OCI-LY1 (cell line): ENCODE measurements around the gene PRDM15.

Experiments
- H2AFZ ChIP-seq: fragments of 200-600 bp; sonication (generic), shearing (Covaris generic); 2 replicates; pipeline ENCODE4 v1.6.0; 2014; ENCODE audit warnings: antibody characterized with exemption, mild to moderate bottlenecking, low read length
- H3F3A ChIP-seq: fragments of 200-600 bp; sonication (generic), shearing (Covaris generic); 2 replicates; pipeline ENCODE4 v1.6.0; 2014; ENCODE audit warnings: mild to moderate bottlenecking, antibody characterized with exemption, low read length, moderate library complexity; ENCODE audit not compliant: insufficient read depth
- H3K27ac ChIP-seq: fragments of 200-600 bp; sonication (generic); 2 replicates; pipeline ENCODE4 v1.5.1; 2014; ENCODE audit warnings: low read length, mixed run types, mild to moderate bottlenecking, low read depth; ENCODE audit not compliant: poor library complexity, severe bottlenecking
- H3K27me3 ChIP-seq: fragments of 200-600 bp; sonication (generic); 2 replicates; pipeline ENCODE4 v1.6.0; 2014; ENCODE audit warnings: antibody characterized with exemption, mild to moderate bottlenecking, low read length, moderate library complexity; ENCODE audit not compliant: insufficient read depth
- H3K36me3 ChIP-seq: fragments of 200-600 bp; sonication (generic); 2 replicates; pipeline ENCODE4 v1.6.1; 2014; ENCODE audit warnings: mild to moderate bottlenecking, antibody characterized with exemption, low read length, moderate library complexity, mixed read lengths; ENCODE audit not compliant: insufficient read depth
- H3K4me1 ChIP-seq: fragments of 200-600 bp; sonication (generic); 2 replicates; pipeline ENCODE4 v1.5.1; 2014; ENCODE audit warnings: mild to moderate bottlenecking, low read length, moderate library complexity; ENCODE audit not compliant: insufficient read depth, severe bottlenecking
- H3K4me2 ChIP-seq: fragments of 200-600 bp; sonication (generic), shearing (Covaris generic); 2 replicates; pipeline ENCODE4 v1.6.1; 2014; ENCODE audit warnings: low read length
- H3K4me3 ChIP-seq: fragments of 200-600 bp; sonication (generic); 2 replicates; pipeline ENCODE4 v1.5.1; 2014; ENCODE audit warnings: low read length, low read depth, mild to moderate bottlenecking, mixed read lengths; ENCODE audit not compliant: poor library complexity, severe bottlenecking
- H3K79me2 ChIP-seq: fragments of 200-600 bp; shearing (Covaris generic); 2 replicates; pipeline ENCODE4 v1.6.1; 2016; ENCODE audit warnings: mixed run types, low read length, mixed read lengths; ENCODE audit not compliant: insufficient read depth
- H3K9ac ChIP-seq: fragments of 200-600 bp; sonication (generic), shearing (Covaris generic); 2 replicates; pipeline ENCODE4 v1.6.1; 2014; ENCODE audit warnings: mild to moderate bottlenecking, low read length, mixed read lengths
- H3K9me2 ChIP-seq: fragments of 200-600 bp; sonication (generic), shearing (Covaris generic); 2 replicates; pipeline ENCODE4 v1.6.1; 2014; ENCODE audit warnings: low read depth, mild to moderate bottlenecking, low read length, mixed read lengths
- H3K9me3 ChIP-seq: fragments of 200-600 bp; shearing (Covaris generic); 2 replicates; pipeline ENCODE4 v1.6.1; 2014; ENCODE audit warnings: low read length, mixed read lengths
- H4K20me1 ChIP-seq: fragments of 200-600 bp; sonication (generic), shearing (Covaris generic); 2 replicates; pipeline ENCODE4 v1.6.0; 2016; ENCODE audit warnings: mild to moderate bottlenecking, low read length; ENCODE audit not compliant: insufficient read depth
- EZH2 ChIP-seq: fragments of 200-600 bp; sonication (generic), shearing (Covaris generic); IDR thresholded peaks from 2 replicates; pipeline ENCODE4 v1.8.0; 2017; ENCODE audit warnings: borderline replicate concordance, mixed run types, mild to moderate bottlenecking, antibody characterized with exemption, low read length, moderate library complexity, mixed read lengths
- TF ChIP-seq, protein P1 (sequence below): fragments of 200-600 bp; sonication (generic), shearing (Covaris generic); IDR thresholded peaks from 2 replicates; pipeline ENCODE4 v1.5.1; 2017; ENCODE audit warnings: mild to moderate bottlenecking, antibody characterized with exemption, low read length, moderate library complexity, mixed read lengths

The PRDM15 gene

DNA sequence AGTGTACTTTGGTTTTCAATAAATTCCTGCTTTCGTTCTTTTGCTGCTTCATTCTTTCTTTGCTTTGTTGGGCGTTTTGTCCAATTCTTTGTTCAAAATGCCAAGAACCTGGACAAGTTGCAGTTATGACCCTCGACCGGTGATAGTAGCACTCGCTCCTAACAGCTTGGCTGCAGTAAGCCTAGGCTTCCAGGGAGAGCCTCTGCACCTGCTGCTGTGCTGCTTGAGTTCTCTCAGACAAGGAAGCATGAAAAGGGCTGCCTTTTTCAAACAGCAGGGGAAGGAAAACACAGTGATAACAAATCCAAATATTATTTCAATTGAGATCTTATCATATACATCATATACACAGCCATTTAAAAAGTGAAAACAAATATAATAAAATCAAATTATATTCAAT is 99.5 kb downstream of the PRDM15 start:
- H3K9me2 ChIP-seq, result no peaks in the 10 kb centered on the region
- H2AFZ ChIP-seq, result no peak overlapping the region
- no peaks in the 10 kb centered on the region for H3K36me3 ChIP-seq
- no peak for TF ChIP-seq EZH2
- TF ChIP-seq, protein P1, sequence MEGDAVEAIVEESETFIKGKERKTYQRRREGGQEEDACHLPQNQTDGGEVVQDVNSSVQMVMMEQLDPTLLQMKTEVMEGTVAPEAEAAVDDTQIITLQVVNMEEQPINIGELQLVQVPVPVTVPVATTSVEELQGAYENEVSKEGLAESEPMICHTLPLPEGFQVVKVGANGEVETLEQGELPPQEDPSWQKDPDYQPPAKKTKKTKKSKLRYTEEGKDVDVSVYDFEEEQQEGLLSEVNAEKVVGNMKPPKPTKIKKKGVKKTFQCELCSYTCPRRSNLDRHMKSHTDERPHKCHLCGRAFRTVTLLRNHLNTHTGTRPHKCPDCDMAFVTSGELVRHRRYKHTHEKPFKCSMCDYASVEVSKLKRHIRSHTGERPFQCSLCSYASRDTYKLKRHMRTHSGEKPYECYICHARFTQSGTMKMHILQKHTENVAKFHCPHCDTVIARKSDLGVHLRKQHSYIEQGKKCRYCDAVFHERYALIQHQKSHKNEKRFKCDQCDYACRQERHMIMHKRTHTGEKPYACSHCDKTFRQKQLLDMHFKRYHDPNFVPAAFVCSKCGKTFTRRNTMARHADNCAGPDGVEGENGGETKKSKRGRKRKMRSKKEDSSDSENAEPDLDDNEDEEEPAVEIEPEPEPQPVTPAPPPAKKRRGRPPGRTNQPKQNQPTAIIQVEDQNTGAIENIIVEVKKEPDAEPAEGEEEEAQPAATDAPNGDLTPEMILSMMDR, result no peak
- H3K4me1 ChIP-seq, result no peaks in the 10 kb centered on the region
- H3K79me2 ChIP-seq, result no peaks in the 10 kb centered on the region
- no peak overlapping the region for H3K4me3 ChIP-seq
- H3F3A ChIP-seq, result no peaks in the 10 kb centered on the region
- H3K9ac ChIP-seq, result no peak overlapping the region
- no peaks in the 10 kb centered on the region for H3K9me3 ChIP-seq
- H3K27ac ChIP-seq, result no peak overlapping the region
- H4K20me1 ChIP-seq, result no peaks in the 10 kb centered on the region
- no peaks in the 10 kb centered on the region for H3K27me3 ChIP-seq
- H3K4me2 ChIP-seq, result no peak overlapping the region

DNA sequence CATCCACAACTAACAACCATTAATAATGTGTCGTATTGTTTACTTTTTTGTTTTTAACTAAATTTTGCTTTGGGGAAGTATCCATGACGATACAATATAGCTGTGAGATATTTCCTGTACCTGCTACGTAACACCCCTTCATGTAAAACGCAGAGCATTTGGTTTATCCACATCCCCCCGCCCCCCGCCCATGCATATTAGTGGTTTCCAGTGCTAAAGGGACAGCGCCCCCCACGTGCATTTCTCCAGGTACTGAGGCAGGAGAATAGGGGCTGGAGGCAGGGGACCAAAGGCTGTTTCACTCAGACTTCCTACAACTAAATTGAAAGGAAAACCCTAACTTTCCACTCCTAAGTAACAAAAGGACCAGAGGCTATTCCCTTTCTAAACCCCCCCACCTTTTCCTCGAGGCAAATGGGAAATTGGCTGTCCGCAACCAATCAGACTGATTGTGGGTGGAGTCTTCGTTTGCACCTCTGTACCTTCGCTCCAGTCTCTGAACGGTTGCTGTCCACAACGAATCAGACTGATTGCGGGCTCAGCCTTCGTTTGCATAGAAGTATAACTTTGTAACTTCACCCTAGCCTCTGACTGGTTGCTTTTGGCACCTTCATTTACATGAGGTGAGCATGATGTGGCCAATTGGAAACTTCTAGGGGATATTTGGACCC is 100.1 kb downstream of the PRDM15 start:
- H3K27ac ChIP-seq, result no peak overlapping the region
- H3K9ac ChIP-seq, result no peak overlapping the region
- no peak overlapping the region for H3K4me2 ChIP-seq
- no peaks in the 10 kb centered on the region for H3K27me3 ChIP-seq
- TF ChIP-seq EZH2, result no peak
- TF ChIP-seq, protein P1, result no peak
- H3K9me3 ChIP-seq, result no peaks in the 10 kb centered on the region
- no peaks in the 10 kb centered on the region for H4K20me1 ChIP-seq
- H3K36me3 ChIP-seq, result no peaks in the 10 kb centered on the region
- no peaks in the 10 kb centered on the region for H3K9me2 ChIP-seq
- H2AFZ ChIP-seq, result no peak overlapping the region
- no peaks in the 10 kb centered on the region for H3K79me2 ChIP-seq
- no peak overlapping the region for H3K4me3 ChIP-seq
- no peaks in the 10 kb centered on the region for H3F3A ChIP-seq
- no peaks in the 10 kb centered on the region for H3K4me1 ChIP-seq

DNA sequence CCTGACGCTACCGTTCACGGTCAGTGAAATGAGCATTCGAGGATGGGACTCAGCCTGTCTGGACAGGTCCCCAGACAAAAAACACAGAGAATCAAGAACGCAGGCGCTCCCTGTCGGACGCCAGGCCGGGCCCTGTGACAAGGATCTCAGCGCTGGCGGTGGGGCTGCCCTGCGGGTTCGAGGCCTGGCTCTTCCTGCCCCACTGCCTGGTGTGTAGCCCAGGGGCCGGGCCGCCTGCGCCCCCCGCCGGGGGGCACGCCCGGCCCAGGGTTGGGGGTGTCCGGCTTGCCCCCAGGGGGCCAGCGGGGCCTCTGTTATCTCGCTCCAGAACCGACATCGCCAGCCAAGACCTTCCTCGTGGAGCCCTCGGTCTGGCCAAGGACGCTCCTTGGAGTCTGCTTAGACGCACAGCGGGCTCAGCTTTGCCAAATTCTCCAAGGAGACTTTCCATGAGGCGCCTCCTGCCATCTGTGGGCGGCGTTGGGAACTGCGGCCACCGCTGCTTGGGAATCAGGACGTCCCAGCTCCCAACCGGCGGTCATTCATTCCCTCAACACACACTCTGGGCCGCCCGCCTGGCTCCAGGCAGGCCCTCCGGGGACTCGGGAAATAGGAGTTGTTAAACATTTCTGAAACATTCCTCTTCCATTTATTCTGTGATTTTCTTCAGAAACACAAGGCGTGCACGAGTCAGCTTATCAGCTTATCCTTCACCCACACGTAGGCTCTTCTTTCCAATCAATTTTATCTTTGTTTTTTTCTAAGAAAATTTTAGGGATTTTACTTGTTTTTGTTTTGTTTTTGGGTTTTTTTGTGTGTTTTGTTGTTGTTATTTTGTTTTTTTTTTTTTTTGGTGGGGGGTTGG is 101.0 kb downstream of the PRDM15 start:
- Histone ChIP-seq H3K36me3 (no peaks in the 10 kb centered on the region), H3K79me2 (no peaks in the 10 kb centered on the region), H2AFZ (no peak overlapping the region), H3K9me2 (no peaks in the 10 kb centered on the region), H3K27ac (no peak overlapping the region), H3K9ac (no peak overlapping the region), H4K20me1 (no peaks in the 10 kb centered on the region), H3K4me1 (no peaks in the 10 kb centered on the region), H3K27me3 (no peaks in the 10 kb centered on the region), H3F3A (no peaks in the 10 kb centered on the region), H3K4me2 (no peak overlapping the region), H3K9me3 (no peaks in the 10 kb centered on the region), H3K4me3 (no peak overlapping the region)
- TF ChIP-seq, protein P1, result peak; percentile 37; the same call in 1 of the 2 replicates
- no peak for TF ChIP-seq EZH2
